HG02885 (cell line): ENCODE measurements around the gene CERCAM.

Source experiments
- ATAC-seq: cut with Tn5 transposase; IDR thresholded peaks from one replicate; pipeline ENCODE4 v1.9.1; 2021; ENCODE audit warnings: mild to moderate bottlenecking; ENCODE audit not compliant: unreplicated experiment, poor library complexity

Gene CERCAM

GRCh38 chr9:128448746-128449145 lies 28.1 kb downstream of the CERCAM start:
- no peak for ATAC-seq

DNA sequence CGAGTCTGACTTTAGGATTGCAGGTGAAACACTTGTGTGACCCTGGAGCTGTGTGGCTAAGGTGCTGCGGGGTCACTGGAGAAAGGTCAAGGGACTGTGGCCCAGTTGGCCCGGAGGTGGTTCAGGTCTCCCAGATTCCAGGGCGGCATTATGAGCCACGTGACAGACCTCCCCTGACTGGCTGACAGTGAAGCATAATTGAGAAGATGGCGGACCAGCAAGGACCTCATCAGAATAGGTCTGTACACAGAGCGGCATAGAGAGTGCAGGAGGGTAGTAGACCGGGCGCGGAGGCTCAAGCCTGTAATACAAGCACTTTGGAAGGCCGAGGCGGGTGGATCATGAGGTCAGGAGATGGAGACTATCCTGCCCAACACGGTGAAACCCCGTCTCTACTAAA lies 34.3 kb downstream of the CERCAM start:
- ATAC-seq = no peak

GRCh38 chr9:128455849-128456612 lies 35.4 kb downstream of the CERCAM start, which contains the start of gene ODF2:
Gene ODF2 (plus strand): TSS chr9:128456006. CDS start chr9:128456092, 86 bp downstream.
- ATAC-seq = peak; percentile 83

DNA sequence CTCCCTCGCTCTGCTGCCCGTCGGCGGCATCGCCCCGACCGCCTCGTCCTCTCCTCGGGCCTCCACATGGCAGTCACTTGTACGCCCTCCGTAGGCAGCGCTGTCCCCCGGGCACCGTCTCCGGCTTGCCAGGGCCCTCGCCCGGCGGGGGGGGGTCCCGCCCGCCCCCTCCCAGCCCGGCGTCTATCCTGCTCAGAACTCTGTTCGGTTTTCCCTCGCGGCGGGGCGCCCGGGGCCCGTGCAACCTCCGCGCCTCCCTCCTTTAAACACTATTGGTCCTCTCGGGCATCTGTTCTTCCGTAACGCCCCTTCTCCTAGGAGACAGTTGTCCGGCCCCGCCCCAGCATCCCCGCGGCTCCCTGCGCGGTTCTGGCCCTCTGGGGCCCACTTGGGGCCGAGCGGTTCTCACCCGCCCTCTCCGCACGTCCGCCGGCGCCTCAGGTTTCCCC lies 36.0 kb downstream of the CERCAM start:
- ATAC-seq = peak; percentile 56

- ATAC-seq = no peak
Observed at GRCh38 chr9:128457207-128457606, 36.5 kb downstream of the CERCAM start.

DNA sequence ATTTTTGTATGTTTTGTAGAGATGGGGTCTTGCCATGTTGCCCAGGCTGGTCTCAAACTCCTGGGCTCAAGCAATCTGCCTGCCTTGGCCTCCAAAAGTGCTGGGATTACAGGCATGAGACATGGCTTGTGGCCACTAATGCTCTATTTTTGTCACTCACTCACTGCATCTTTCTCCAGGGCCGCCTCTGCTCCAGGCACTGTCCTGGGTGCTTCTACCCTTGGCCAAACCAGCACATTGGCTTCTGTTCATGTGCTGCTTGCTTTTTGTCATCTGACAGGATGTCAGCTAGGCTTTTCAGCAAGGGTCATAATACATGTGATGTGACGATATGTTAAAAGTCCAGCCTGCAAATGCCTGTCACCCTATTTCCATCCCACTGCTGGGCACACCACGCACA lies 38.4 kb downstream of the CERCAM start:
- no peak for ATAC-seq

- ATAC-seq = no peak
Observed at GRCh38 chr9:128469070-128469469, 48.4 kb downstream of the CERCAM start.

- no peak for ATAC-seq
Observed at GRCh38 chr9:128470560-128470959, 49.9 kb downstream of the CERCAM start.

- ATAC-seq = no peak
Observed at GRCh38 chr9:128473104-128473503, 52.4 kb downstream of the CERCAM start.

DNA sequence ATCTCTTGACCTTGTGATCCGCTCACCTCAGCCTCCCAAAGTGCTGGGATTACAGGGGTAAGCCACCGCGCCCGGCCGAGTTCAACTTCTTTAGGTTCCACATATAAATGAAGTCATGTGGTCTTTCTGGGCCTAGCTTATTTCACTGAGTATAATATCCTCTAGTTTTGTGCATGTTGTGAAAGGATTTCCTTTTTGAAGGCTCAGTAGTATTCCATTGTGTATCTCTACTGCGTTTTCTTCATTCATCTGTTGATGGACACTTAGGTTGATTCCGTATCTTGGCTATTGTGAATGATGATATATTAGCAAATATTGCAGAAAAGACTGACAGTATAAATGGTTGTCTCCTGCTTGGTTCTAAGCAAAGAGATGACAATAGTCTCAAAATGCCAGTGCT lies 55.2 kb downstream of the CERCAM start:
- no peak for ATAC-seq

DNA sequence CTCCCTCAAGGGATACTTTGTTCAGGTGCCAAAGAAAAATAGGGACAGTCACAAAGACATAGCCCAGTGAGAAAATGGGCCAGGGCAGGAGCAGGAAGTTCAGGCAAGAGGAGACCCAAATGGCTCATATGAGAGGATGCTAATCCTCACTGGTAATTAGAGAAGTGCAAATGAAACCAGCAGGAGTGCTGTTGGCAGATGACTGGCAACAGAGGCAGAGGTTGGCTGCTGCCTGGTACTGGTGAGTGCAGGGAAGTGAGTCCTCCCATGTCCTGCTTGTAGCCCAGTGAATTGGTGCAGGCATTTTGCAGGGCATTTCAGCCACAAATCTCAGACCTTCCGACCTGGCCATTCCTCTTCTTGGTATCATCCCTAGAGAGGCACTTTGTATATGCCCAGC lies 58.6 kb downstream of the CERCAM start:
- ATAC-seq = no peak

- ATAC-seq = no peak
Observed at GRCh38 chr9:128481561-128481960, 60.9 kb downstream of the CERCAM start.

DNA sequence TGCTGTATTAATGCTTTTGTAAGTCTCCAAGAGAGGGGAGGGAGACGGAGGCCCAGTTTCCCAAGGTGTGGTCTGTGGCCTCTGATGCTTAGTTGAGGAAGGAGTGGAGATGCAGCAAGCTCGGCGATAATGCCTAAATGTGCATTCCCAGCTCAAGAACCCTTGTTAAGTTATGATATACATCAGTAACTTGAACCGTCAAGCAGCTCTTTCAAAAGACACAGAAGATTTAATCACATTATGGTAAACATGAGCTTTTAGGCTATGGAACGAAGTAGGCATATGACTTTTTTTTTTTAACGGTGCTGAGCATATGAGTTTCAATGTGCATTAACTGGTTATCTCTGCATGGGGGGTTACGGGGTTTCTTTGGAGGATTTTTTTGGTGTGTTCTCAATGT lies 61.5 kb downstream of the CERCAM start:
- ATAC-seq = no peak

DNA sequence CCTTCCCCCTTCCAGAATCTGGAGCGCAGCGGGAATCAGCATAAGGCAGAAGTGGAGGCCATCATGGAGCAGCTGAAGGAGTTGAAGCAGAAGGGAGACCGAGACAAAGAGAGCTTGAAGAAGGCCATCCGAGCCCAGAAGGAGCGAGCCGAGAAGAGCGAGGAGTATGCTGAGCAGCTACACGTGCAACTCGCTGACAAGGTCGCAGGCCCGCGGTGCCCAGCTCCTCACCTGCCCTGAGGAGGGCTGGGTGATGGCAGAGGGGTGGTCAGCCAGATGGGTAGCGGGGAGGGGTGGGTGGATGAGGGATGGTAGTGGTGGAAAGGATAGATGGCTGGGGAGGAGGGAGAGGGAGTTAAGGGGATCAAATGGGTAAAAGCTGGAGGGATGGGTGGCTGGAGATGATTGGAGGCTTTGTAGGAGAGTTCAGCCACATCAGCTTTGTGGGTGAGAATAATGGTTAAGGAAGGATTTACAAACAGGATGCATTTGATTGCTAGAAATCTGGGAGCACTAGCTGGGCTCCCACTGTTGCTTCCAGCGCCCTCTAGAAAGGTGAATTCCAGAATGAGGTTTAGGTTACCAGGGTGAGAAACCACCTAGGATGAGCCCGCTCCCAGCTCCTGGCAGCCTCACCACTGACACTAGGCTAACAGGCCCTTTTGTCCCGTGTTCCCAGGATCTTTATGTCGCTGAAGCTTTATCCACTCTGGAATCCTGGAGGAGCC lies 64.2 kb downstream of the CERCAM start:
- ATAC-seq = no peak

DNA sequence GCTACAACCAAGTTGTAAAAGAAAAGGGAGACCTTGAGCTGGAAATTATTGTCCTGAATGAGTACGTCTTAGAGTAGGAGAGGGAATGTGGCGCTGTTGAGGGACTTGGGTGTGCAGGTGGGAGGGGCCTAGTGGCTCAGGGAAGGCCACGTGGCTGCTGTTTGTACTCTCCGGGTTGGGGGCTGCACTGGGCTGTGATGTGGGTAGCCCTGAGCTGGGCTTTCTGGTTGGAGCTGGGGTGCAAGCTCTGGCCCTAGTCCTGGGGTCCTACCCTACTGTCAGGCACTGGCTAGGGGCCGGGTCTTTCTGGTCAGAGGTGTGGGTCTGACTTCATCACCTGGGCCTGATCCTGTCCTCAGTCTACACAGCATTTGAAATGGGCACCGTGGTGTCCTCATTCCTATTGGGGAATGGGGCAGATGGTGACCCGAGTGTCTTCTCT lies 64.8 kb downstream of the CERCAM start:
- no peak for ATAC-seq

DNA sequence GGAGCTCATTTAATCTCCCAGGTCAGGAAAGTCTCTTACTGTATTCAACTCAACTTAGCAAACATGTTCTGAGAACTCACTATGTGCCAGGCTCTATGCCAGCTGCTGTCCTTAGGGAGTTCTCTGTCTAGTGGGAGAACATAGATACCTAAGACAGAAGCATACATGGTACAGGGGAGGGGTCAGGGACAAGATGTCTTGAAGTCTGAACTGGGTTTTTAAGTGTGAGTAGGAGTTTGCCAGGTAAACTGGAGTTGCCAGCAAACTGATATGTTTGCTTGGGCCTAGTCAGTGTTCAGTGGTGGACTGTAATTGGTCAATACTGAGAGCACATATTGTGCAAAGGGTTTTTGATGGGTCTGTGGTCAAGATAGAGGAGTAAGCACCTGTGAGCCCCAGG lies 65.5 kb downstream of the CERCAM start:
- ATAC-seq = no peak
